Measurements from ENCODE around the gene UBE2D2.

The UBE2D2 gene

GRCh38 chr5:139648205-139649081 lies 87.3 kb downstream of the UBE2D2 start, which contains the start of gene CXXC5:
CXXC5 (plus strand) TSS chr5:139648349; CDS start chr5:139680524, 32,175 bp downstream.
- peak in 2 of 5 experiments; percentile 65 to 66 for DNase-seq

GRCh38 chr5:139649082-139649991 lies 88.2 kb downstream of the UBE2D2 start:
- DNase-seq = no peak

GRCh38 chr5:139650031-139650688 lies 89.0 kb downstream of the UBE2D2 start:
- no peak for DNase-seq

GRCh38 chr5:139650689-139651042 lies 89.5 kb downstream of the UBE2D2 start:
- no peak for DNase-seq

- no peak for DNase-seq
Measured at GRCh38 chr5:139651043-139651834, 90.1 kb downstream of the UBE2D2 start.

GRCh38 chr5:139651853-139652787 lies 91.0 kb downstream of the UBE2D2 start:
- DNase-seq = peak in 4 of 5 experiments; percentile 24 to 75 (median 50)

GRCh38 chr5:139652788-139653241 lies 91.7 kb downstream of the UBE2D2 start:
- peak in 1 of 5 experiments; percentile 53 for DNase-seq

- DNase-seq = no peak
Measured at GRCh38 chr5:139653616-139654015, 92.5 kb downstream of the UBE2D2 start.

- no peak for DNase-seq
Measured at GRCh38 chr5:139654464-139654863, 93.3 kb downstream of the UBE2D2 start.

GRCh38 chr5:139654871-139655491 lies 93.8 kb downstream of the UBE2D2 start:
- DNase-seq = no peak

- DNase-seq = no peak
Measured at GRCh38 chr5:139655727-139656271, 94.7 kb downstream of the UBE2D2 start.

- no peak for DNase-seq
Measured at GRCh38 chr5:139657363-139658321, 96.5 kb downstream of the UBE2D2 start.

GRCh38 chr5:139658501-139658927 lies 97.4 kb downstream of the UBE2D2 start:
- no peak for DNase-seq

GRCh38 chr5:139658928-139659667 lies 98.0 kb downstream of the UBE2D2 start:
- no peak for DNase-seq

GRCh38 chr5:139659695-139660101 lies 98.6 kb downstream of the UBE2D2 start:
- no peak for DNase-seq

GRCh38 chr5:139660105-139660922 lies 99.2 kb downstream of the UBE2D2 start:
- DNase-seq = no peak
